ENCODE results near the gene NFU1.

GRCh38 chr2:69368588-69368987, 68.6 kb downstream of the NFU1 start:
- TF ChIP-seq CTCF (IDR thresholded peaks at IDR 0.05) = no peak
- TF ChIP-seq POLR2A (IDR thresholded peaks at IDR 0.05) = no peak
